HL-60 (cell line): ENCODE data around the gene TMEM132D.

Source experiments
- CTCF ChIP-seq: IDR thresholded peaks from one replicate; pipeline ENCODE4 v1.5.1; 2011; ENCODE audit warnings: low read length, control low read depth, inconsistent platforms; ENCODE audit not compliant: insufficient read depth
- POLR2AphosphoS5 ChIP-seq: IDR thresholded peaks from 2 replicates; pipeline ENCODE4 v1.6.1; 2012; ENCODE audit warnings: low read depth
- SPI1 ChIP-seq: IDR thresholded peaks from 2 replicates; pipeline ENCODE4 v1.6.1; 2012; ENCODE audit warnings: low read depth, mild to moderate bottlenecking, borderline replicate concordance

DNA sequence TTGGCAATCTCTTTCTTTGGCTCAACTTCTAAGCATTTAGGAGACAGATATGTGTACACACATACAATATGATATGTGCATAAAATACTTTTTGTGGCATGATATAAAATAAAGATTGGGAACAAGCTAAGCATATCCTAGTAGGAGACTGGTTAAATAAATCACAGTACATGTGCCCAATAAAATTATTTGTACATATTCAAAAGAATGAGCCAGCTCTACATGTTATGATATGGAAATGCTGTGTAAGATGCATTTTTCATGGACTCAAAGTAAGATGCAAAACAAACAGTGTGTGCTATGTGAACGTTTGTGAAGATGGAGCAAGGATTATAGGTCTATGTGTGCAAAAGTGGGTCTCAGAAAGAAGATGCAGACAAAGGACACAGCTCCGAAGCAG is 311.4 kb downstream of the TMEM132D start:
- TF ChIP-seq CTCF: no peak
- no peak for TF ChIP-seq POLR2AphosphoS5
- TF ChIP-seq SPI1: no peak
